NOMO-1 (cell line): ENCODE measurements around the gene TMEM151A.
"Not testable (repeated sequence)": the region's sequence is repeated elsewhere in the genome, so short reads cannot be mapped to it uniquely, and the experiment has no call there.

Experiments used
- DNase-seq, 2 experiments: peaks; one replicate each; lab custom pipeline; 2025; ENCODE audit not compliant: unreplicated experiment in 2 of 2; lab: John Stamatoyannopoulos, UW

TMEM151A gene

DNA sequence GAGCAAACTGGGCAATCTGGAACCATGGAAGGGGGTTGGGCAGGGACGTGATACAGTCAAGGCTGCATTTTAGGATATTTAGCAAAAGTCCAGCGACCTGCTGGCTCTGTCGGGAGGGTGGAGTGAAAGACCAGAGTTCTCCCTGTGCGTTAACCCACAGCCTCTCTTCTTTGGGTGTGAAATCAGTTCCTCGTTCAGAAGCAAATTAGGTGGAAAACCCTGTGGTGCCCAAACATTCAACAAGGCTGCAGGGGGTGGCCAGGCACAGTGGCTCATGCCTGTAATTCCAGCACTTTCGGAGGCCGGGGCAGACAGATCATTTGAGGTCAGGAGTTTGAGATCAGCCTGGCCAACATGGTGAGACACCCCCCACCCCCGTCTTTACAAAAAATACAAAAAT is 5.9 kb downstream of the TMEM151A start:
- DNase-seq, result no peak

DNA sequence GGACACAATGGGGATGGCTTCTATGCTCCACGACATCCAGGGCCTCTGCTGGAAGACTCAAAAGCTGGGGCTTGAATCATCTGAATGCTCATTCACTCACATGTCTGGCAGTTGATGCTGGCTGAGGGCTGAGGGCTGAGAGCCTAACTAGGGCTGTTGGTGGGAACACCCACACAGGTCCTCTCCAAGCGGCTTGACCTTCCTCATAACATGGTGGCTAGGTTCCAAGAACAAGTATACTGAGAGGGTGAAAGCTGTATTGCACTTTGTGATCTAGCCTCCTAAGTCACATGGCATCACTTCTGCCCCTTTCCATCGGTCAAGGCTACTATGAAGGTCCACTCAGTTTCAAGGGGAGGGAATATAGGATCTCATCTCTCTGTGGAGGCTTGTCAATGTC is 7.5 kb downstream of the TMEM151A start:
- no peak for DNase-seq

DNA sequence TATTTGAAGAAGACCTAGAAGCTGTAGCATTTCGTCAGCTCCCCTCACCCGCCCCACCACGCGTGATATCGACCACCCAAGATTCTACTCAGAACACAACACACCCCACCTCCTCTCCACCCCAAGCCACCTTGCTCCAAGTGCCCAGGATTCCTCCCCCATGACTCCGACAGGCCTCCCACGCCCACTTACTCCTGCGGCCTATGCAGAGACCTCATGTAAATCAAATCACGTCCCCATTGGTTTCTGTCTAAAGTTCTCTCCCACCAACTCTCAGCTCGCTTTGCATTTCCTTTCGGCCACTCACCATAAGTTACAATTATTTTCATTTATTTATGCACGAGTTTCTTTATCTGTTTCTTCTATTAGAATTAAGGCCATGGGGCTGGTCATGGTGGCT is 11.0 kb downstream of the TMEM151A start:
- no peak for DNase-seq

DNA sequence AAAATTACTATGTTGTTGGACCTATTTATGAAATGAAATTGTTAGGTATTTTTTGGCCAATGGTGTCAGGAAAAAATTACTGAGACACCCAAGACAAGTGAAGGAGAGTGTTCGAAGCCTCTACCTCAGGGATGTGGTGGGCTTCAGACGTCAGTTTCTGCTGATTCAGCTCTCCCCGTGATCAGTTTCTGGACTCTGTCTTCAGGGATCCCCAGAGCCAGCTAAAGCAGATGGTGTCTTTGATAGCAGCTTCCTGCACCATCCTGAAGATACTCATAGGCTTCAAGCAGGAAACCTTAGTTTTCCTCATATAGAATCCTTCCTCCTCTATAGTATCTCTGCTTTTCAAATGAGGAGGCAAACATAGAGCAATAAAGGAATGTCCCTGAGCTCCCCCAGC is 17.8 kb downstream of the TMEM151A start:
- no peak for DNase-seq

DNA sequence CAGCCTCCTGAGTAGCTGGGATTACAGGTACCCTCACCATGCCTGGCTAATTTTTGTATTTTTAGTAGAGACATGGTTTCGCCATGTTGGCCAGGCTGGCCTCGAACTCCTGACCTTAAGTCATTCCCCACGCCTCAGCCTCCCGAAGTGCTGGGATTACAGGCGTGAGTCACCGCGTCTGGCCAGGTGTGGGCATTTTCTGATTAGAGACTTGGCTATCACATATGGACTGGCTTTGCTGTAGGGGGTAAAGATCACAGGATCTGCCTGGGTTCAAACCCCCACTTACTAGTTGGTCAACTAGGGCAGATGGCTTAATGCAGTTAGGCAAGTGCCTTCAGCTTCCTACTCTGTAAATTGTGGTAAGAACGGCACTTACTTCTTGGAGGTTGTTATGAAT is 18.6 kb downstream of the TMEM151A start:
- DNase-seq, result no peak

DNA sequence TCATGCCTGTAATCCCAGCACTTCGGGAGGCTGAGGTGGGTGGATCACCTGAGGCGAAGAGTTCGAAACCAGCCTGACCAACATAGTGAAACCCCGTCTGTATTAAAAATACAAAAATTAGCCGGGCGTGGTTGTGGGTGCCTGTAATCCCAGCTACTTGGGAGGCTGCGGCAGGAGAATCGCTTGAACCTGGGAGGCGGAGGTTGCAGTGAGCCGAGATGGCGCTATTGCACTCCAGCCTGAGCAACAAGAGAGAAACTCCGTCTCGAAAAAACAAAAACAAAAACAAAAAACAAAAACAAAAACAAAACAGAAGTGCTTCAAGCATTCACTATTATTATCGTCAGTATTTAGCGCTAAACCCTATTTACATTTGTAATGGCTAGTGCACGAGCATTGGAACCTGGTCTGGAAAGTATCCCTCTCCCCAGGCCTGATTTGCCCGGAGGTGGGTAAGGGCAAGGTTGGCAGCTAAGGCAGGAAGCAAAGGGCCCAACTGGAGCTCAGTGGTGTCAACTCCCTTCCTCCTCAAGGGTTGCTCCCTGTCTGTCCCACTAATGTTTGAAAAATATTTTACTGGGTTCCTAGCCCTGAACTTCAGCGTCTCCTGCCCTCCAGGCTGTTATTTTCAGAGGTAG is 19.2 kb downstream of the TMEM151A start:
- not testable (repeated sequence) for DNase-seq

DNA sequence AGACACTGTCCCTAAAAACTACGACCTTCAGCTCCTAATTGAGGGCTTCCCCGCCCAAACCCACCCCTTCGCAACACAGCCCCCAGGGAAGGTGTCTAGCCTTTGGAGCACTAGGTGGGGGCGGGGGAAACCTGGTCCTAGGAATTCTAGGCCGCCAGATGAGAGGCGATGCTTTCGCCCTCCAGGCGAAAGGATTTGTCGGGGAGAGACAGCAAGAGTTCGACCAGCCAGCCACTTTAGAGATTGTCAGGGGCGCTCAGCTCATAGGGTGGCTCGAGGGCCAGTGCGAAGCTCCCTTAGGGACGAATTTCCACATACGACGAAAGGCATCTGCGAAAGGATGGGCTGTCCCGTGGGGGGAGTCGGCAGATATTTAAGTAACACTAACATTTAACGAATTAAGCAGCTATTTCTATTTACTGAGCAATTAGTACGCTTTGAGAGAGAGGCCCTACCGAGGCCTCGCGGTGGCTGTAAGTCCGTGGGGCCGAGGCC is 19.8 kb downstream of the TMEM151A start:
- no peak for DNase-seq

DNA sequence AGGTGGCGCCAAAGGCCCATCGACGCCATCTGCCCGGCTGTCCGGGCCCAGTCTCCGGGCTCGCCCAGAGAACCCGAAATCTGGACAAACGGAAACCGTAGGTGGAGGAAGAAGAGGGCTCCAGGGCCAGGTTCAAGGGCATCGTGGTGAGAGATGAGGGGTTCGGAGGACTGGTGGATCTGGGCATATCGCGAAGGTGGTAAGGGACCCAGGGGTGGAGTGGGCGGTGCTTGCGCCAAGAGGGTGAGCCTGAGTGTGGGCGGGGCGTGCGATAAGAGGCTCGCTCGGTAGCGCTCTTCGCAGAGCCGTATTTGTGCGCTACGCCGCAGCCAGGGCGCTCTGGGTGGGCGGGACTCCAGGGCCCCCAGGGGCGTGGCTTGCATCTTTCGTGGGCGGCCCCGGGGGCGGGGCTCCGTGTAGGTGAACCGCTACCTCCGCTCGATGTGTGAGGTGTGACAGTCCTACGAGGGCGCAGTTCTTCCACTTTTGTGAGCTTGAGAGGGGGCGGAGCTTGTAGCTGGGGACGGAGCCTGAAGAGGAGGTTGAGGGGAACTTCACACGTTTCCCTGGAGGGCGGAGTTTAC is 20.4 kb downstream of the TMEM151A start:
- peak; percentile 93 to 94 for DNase-seq

DNA sequence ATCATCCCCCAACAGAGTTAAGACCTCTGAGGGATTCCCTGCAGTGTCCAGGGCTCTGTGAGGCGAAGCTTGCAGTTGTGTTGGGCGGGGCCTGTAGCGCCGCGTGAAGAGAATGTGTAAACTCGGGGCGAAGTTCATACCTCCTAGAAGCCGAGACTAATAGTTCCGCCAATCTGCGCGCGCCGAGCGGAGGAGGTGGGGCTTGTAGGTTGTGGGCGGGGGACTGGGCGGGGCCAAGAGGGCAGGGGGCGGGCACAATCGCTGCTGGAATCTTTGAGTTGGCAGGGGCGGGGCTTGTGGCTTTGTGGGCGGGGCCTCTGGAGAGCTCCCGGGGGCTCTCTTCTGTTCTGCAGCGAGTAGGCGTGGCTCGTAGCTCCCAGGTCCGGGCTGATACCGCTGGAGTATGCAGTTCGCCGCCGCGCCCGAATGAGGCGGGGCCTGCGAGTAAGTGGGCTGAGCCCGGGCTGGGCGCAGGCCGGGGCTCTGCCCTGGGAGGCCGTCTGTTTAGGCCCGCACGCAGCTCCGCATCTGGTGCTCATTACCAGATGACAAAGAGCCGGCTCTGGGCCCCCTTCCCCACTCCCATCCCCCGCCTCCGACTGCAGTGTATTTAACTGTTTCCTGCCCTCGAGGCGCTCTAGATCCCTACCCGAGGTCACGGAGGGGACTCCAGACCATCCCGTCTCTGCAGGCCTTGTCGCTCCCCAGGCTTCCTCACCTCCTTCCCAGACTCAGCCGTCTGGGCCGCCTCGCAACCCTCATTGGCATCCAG is 21.0 kb downstream of the TMEM151A start:
- peak; percentile 94 to 97 for DNase-seq

DNA sequence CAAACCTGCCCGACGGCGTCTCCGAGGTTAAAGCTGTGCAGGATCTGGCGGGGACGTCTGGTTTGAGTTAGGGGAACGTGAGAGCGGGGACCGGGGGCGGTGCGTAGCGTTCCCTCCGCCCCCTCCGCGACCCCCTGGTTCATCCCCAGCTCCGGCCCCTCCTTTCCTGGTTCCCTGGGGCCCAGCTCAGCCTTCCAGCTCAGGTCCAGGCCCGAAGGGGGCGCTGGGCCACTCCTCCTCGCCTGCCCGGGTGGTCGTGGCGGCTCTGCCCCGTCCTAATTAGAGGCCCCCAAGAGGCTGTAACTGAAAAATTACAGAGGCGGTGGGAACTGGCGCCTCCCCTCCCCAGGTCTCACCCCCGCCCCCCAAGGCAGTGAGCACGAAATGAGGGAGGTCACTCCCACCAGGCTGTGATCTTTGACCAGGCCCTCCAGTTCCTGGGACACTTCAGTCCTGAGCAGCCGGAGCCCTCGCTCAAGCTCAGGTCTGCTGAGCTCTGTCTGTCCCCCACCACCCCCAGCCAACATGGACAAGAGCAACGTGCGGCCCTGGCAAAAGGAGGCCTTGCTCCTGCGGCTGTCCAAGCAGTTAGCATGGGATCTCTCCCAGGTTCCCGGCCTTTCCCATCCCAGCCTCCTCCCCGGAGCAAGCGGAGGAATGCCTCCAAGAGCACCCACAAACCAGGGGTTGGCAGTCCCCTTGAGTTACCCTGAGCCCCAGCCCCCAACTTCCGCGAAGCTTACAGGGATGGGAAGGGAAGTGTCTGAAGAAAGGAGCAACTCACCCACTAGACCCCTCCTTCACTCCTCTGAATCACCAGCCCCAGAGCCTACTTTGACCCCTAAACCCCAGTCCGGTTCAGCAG is 21.9 kb downstream of the TMEM151A start:
- DNase-seq, result no peak

DNA sequence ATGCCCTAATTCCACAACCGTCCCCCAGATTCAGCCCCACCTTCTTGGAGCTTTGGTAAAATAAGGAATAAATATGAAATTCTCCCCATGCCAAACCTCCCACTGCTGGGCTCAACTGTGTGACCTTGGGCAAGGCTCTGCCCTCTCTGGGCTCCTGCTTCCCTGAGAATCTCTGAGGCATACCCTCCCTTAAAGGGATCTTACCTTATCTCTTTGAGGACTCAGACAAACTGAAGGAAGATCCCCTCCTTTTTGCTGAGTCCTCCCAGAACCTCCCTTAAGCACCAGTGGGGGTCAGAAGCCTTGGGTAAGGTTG is 22.4 kb downstream of the TMEM151A start:
- no peak for DNase-seq

DNA sequence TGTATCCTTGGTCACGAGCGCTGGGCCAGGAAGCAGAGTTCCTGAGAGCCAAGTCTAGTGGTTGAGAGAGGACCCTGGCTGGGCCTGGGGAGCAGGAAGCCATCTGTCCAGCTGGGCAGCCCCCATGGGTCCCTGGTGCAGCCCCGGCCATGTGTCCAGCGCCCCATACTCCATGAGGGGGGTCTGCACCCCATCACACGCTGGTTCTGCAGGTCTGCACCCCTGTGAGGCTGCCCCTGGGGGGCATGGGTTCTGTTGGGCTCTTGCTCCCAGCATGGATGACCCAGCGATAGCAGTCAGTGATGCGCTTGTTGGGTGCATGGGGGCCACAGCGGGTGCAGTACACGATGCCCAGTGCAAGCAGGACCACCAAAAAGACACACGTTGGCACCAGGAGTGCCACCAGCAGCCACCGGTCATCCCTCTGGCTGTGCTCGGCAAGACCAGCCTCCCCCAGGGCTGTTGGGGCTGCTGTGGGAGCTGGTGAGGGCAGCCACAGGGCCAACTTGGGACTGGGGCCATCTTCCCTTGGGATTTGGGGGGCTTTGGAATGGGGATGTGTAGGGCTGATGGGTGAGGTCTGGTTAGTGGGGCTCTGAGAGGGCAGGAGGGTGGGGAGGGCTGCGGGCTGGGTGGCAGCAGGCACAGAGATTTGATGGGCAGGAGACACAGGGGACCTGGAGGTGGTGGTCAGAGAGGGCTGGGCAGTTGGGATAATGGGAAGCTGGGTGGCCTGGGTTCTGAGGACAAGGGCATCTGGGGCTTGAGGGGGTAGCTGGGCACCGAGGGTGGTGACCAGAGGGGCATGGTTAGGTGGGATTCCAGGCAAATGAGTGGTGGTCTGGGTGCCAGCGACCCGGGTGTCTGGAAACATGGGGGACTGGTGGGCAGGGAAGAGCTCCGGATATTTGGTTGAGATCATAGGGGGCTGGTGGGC is 23.1 kb downstream of the TMEM151A start:
- no peak for DNase-seq

DNA sequence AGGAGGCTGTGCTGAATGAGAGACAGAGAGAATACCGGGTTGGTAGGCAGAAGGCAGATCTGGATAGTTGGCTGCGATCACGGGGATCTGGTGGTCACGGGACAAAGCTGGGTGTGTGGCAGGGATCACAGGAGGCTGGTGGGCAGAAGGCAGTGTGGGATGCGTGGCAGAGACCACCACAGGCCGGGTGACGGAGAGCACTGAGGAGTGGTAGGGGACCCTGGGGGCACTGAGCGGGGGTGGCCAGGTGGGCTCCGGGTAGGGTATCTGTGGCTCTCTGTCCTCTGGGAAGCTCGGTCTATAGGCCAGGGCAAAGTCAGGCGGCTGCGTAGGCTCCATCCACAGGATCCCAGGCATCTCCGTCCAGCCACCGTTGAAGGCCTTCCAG is 23.8 kb downstream of the TMEM151A start:
- no peak for DNase-seq

DNA sequence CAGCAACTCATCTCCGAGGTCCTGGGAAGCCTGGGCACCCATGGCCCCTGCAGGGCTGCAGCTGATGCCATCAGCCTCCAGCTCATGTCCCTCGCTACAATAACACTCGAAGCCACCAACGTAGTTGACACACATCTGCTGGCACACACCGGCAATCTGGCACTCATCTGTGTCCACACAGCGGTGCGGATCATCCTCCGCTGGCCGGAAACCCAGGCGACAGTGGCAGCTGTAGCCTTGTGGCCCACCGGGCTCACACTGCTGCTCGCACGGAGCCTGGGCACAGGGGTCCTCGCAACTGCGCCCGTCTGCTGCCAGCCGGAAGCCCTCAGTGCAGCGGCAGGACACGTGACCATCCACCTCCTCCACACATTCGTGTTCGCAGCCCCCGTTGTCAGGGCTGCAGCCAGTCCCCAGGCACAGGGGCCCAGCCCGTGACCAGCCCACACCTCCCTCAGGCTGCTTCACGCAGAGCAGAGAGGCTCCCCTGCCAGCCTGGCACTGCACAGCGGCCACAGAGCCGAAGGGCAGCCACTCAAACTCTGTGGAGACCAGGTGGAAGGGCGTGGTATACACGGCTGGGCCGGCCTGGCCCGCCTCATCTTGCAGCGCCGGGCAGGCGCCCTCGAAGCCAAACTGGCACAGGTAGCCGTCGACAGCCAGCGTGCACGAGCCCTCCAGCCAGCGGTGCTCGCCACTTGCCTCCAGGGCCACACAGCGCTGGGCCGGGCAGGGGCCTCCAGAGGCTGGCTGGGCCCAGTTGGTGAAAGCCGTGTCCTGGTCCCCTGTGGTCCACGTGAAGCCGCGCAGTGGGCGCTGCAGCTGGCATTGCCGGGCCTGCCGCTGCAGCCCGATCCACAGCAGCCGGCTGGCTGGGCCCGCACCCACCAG is 24.5 kb downstream of the TMEM151A start:
- no peak for DNase-seq

DNA sequence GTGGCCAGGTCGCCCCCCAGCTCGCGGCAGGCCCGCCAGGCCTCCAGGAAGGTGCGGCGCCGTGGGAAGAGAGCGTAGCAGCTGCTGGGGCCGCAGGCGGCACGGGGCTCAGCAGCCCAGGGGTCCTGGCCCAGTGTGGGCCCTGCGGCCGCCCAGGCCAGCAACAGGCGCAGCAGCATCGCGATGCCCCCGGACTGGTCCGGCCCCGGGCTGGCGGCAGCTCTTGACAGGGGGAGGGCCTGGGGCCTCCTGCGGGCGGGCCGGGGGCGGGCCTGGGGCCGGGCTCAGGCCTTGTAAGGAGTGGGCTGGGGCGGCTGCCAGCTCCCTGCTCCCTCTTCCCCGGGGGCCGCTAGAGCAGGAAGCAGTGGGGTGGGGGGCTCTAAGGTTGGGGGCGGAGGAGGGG is 25.2 kb downstream of the TMEM151A start, which contains the start of gene CD248:
Gene CD248, minus strand, starts transcription at position 196 of the 403 bp plus-strand sequence. Its CDS starts 17 bp downstream, at position 179.
- no peak for DNase-seq

DNA sequence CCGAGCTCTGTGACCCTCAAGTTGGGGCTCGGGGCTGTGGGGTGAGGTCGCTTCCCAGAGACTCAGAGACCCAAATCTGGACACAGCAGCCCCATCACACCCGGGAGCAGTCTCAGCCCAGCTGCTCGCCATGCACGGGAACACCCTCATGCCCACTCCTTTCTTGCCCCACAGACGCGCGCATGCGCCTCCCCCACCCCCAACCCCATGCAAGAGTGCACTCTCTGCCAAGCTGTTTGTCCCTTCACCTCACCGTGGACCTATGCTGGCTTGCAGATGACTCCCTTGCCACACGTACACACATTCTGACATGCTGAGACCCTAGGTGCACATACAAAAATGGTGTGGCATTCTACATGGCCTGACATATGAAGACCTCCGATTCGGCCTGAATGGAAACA is 25.6 kb downstream of the TMEM151A start:
- no peak for DNase-seq

DNA sequence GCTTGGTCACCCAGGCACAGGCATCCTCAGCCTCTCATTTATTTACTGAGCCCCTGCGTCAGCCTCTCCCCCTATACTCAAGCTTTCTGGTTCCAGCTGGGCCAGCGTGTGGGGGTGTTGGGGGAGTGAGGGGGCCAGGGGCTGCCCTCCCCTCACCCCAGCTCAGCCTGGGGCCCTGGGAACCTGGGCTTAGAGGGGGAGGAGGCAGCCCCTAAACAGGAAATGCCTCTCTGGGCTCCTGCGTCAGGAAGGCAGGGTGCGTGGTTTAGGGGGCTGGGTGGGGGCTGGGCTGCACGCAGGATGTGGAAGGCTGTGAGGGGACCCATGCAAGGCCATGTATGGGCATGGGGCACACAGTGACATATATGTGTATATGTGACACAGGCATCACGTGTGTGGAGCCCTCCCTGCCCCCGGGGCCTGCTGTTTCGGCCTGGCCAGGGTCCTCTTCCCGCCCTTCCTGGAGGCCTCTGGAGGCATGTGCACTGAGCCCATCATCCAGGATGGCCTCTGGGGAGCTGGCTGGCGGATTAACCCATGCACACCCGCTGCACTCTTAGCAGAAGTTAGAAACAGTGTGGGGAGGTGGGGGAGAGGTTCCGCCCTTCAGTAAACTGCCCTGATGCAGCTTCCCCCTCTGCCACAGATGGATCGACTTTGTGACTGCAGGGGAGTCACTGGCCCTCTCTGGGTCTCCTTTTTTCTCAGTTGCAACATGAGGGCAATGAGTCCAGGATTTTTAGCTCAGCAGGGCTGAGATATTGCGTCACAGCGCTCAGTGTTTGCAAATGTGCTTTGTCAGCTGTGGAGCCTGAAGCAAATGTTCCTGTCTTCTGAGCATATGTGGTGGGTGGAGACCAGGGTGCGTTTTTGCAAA is 26.3 kb downstream of the TMEM151A start:
- DNase-seq, result peak; percentile 89 to 95

DNA sequence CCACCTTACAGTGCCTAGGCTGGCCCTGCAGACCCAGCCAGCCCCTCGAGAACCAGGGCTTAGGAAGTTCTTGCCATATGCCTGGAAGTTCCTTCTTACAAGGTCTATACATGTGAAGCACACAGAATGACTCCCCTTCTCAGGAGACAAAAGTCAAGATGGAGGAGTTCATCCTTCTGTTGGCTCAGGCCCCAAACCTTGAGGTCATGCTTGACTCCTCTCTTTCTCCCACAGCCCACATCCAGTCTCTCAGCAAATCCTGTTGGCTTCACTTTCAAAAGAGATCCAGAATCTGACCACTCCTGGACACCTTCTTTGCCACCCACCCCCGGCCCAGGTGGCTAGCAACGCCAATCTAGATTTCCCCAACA is 26.9 kb downstream of the TMEM151A start:
- no peak for DNase-seq
